Retina (tissue), 1 donor: ENCODE data around the gene SIGLEC6.
"Not testable (repeated sequence)": the region's sequence is repeated elsewhere in the genome, so short reads cannot be mapped to it uniquely, and the experiment has no call there.

Experiments used
- DNase-seq: peaks from one replicate; pipeline ENCODE4 v3.0.0-alpha.2; 2016

The SIGLEC6 gene

GRCh38 chr19:51508059-51508733 lies 23.3 kb downstream of the SIGLEC6 start:
- no peak for DNase-seq

- no peak for DNase-seq
These were observed 23.8 kb downstream of the SIGLEC6 start for GRCh38 chr19:51507640-51508058.

GRCh38 chr19:51507192-51507591 lies 24.3 kb downstream of the SIGLEC6 start:
- no peak for DNase-seq

- DNase-seq, result no peak
These were observed 25.6 kb downstream of the SIGLEC6 start for GRCh38 chr19:51505904-51506303.

GRCh38 chr19:51503896-51504295 lies 27.6 kb downstream of the SIGLEC6 start:
- DNase-seq, result no peak

GRCh38 chr19:51503286-51503817 lies 28.1 kb downstream of the SIGLEC6 start:
- DNase-seq, result no peak

GRCh38 chr19:51501594-51502263 lies 29.7 kb downstream of the SIGLEC6 start, which contains the start of gene SIGLEC12:
TSS of gene SIGLEC12 (minus strand) at chr19:51501800. CDS start at chr19:51501733, 67 bp downstream.
- DNase-seq, result no peak

GRCh38 chr19:51500931-51501330 lies 30.5 kb downstream of the SIGLEC6 start:
- DNase-seq, result not testable (repeated sequence)

GRCh38 chr19:51497666-51498065 lies 33.8 kb downstream of the SIGLEC6 start:
- no peak for DNase-seq

- DNase-seq, result no peak
These were observed 37.7 kb downstream of the SIGLEC6 start for GRCh38 chr19:51493776-51494175.

GRCh38 chr19:51491586-51491985 lies 39.9 kb downstream of the SIGLEC6 start:
- no peak for DNase-seq

- DNase-seq, result no peak
These were observed 40.8 kb downstream of the SIGLEC6 start for GRCh38 chr19:51490676-51491075.

GRCh38 chr19:51489113-51489512 lies 42.4 kb downstream of the SIGLEC6 start:
- no peak for DNase-seq

- DNase-seq, result no peak
These were observed 43.0 kb downstream of the SIGLEC6 start for GRCh38 chr19:51488491-51488890.

- DNase-seq, result no peak
These were observed 45.4 kb downstream of the SIGLEC6 start for GRCh38 chr19:51485960-51486660.

- peak; percentile 34 for DNase-seq
These were observed 50.9 kb downstream of the SIGLEC6 start for GRCh38 chr19:51480590-51480989.

GRCh38 chr19:51479531-51480331 lies 51.7 kb downstream of the SIGLEC6 start:
- no peak for DNase-seq

- DNase-seq, result no peak
These were observed 52.9 kb downstream of the SIGLEC6 start, which contains the start of gene CEACAM18 for GRCh38 chr19:51478381-51479234. TSS of gene CEACAM18 (plus strand) at chr19:51478539.

GRCh38 chr19:51477344-51477743 lies 54.1 kb downstream of the SIGLEC6 start:
- no peak for DNase-seq

- DNase-seq, result no peak
These were observed 55.3 kb downstream of the SIGLEC6 start for GRCh38 chr19:51476164-51476563.

GRCh38 chr19:51473009-51473707 lies 58.3 kb downstream of the SIGLEC6 start:
- peak; percentile 80 for DNase-seq
